Measurements from ENCODE around the gene AHNAK.
"Not testable (repeated sequence)": the region's sequence is repeated elsewhere in the genome, so short reads cannot be mapped to it uniquely, and the experiment has no call there.

Gene AHNAK

DNA sequence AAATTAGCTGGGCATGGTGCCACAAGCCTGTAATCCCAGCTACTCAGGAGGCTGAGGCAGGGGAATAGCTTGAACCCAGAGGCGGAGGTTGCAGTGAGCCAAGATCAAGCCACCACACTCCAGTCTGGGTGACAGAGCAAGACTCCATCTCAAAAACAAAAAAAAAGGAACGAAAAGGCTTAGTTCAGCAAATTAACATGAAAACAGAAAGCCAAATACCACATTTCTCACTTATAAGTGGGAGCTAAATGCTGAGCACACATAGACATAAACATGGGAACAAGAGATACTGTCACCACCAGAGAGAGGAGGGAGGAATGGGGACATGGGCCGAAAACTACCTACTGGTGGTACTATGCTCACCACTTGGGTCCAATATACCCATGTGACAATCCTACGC lies 89.1 kb downstream of the AHNAK start:
- DNase-seq: no peak

DNA sequence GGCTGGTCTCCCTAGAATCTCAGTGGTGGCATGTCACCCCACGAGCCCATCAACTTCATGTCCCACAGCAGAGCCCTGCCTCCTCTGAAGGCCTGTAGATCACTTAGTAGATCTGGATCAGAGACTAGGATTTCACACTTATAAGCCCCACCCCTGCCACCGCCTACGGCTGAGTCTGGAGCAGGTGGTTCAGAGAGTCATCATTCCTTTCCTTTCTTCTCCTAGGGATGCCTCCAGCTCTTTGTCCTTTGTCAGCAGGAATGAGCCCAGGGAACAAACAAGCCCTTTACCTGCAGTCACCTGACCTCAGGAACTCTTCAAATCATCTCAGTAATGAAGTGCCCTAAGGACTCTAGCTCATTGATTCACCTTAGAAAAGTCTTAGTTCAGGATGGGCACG lies 90.0 kb downstream of the AHNAK start:
- DNase-seq: no peak

DNA sequence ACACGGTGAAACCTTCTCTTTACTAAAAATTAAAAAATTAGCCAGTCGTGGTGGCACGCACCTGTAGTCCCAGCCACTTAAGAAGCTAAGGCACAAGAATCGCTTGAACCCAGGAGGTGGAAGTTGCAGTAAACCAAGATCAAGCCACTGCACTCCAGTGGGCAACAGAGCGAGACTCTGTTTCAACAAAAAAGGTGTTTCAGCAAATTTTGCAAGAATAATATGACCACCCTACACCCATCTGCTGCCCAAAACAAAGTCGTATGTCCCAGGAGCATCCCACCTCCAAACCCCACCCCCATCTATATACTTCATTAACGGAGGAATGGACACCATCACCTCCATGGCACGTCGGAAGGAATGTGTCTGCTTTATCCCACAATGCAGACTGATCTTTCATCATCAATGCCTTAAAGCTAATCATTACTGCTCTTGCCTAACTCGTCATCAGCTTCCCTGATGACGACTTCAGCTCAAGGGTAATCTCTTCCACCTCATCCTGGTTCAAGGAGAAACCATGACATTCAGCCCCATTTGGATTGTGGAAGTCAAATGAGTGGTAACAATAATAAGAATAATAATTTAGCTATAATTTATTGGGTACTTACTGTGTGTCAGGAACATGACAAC lies 93.7 kb downstream of the AHNAK start:
- no peak for DNase-seq

DNA sequence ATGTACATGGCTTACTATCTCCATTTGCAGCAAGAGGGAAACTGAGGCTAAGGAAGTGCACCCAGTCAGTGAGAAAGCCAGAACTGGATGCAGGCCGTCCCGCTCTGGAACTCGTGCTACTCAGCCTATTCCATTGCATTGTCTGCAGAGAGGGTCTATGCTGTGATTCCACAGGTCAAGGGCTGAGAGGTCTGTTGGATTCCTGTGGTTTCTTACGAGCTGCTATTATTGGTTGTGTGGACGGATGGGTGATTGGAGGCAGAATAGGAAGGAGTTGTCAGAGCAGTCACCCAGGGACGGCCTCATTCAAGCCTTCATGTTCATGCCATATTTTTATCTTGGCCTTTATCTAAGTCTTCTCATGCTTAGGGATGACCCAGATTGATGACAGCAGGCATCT lies 94.3 kb downstream of the AHNAK start:
- no peak for DNase-seq

- no peak for DNase-seq
Measured at GRCh38 chr11:62451241-62451621, 95.4 kb downstream of the AHNAK start.

DNA sequence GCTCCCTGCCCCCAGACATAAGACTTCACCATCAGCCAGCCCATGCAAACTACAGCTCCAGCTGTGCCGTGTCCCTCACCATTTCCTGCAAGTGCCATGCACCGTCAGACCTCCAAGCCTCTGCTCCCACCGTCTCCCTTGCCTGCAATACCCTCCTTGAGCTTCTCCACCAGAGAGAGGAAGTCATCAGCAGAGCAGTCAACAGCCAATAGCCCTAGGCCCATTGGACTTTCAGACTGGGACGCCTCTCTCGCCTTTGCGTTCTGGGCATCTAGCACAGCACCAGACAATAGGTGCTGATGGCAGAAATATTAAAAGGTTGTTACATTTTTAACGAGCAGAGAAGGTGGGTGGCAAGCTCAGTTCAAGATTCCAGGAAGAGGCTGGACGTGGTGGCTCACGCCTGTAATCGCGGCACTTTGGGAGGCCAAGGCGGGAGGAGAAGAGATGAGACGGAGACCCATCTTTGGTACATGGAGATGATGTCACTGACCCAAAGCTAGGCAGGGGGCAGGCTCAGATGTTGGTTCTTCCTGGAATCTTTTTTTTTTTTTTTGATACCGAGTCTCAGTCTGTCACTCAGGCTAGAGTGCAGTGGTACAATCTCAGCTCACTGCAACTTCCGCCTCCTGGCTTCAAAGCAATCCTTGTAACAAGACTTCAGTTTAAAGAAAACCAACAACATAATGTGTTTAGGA lies 95.9 kb downstream of the AHNAK start:
- no peak for DNase-seq

DNA sequence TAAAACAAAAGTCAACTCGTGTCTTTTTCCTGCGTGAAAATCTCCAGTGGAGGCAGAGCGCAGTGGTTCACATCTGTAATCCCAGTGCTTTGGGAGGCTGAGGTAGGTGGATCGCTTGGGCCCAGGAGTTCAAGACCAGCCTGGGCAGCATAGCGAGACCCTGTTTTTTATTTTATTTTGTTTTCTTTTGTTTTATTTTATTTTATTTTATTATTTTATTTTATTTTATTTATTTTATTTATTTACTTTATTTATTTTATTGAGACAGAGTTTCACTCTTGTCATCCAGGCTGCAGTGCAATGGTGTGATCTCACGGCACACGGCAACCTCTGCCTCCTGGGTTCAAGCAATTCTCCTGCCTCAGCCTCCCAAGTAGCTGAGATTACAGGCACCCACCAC lies 96.7 kb downstream of the AHNAK start:
- DNase-seq: not testable (repeated sequence)

DNA sequence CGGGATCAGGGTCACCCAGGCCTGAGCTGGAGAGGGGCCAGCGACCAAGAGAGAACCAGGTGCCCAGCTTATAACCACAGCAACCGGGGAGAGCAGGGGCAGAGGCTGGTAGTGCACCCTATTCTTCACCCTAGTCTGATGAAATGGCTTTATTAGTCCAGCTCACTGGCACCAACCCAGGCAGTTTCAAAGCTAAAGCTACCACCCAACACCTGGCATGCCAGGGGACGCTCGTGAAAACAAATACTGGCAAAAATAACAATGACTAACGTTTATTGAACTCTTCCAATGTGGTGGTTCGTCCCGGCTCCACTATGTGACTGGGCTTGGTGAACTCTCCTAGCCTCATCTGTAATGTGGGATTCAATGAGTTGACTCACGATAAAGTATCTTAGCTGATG lies 97.2 kb downstream of the AHNAK start:
- no peak for DNase-seq

GRCh38 chr11:62446091-62446490 lies 100.5 kb downstream of the AHNAK start:
- DNase-seq: no peak

DNA sequence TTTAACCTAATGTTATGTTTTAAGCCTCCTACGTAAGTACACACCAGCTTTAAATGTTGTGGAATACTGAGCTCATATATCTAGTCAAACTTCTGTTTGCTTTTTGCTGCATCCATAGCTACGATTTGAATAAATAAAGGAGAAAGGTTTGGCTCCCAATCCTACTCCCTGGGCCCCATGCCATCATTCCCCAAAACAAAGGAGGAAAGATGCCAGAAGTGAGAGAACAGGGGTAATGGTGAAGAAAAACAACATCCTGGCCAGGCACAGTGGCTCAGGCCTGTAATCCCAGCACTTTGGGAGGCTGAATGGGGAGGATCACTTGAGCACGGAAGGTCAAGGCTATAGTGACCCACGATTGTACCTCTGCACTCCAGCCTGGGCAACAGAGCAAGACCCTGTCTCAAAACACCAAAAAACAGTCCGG lies 101.3 kb downstream of the AHNAK start:
- DNase-seq: no peak

DNA sequence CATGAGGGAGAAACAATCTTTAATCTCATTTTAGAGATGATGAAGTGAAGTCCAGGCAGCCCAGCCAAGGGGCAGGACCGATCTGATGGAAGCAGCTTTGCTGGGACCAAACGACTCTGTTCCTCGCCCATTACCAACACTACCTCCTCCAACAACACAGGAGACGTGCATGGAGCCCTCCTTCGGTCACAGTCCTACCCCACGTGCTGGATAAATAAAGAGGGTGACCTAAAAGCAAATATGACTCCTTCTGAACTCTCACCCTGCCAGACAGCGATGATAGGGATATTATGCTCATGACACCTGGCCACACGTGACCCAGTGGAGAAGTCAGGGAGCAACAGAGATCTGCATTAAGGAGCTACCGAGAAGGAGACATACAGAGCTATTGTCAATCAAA lies 101.8 kb downstream of the AHNAK start:
- no peak for DNase-seq

DNA sequence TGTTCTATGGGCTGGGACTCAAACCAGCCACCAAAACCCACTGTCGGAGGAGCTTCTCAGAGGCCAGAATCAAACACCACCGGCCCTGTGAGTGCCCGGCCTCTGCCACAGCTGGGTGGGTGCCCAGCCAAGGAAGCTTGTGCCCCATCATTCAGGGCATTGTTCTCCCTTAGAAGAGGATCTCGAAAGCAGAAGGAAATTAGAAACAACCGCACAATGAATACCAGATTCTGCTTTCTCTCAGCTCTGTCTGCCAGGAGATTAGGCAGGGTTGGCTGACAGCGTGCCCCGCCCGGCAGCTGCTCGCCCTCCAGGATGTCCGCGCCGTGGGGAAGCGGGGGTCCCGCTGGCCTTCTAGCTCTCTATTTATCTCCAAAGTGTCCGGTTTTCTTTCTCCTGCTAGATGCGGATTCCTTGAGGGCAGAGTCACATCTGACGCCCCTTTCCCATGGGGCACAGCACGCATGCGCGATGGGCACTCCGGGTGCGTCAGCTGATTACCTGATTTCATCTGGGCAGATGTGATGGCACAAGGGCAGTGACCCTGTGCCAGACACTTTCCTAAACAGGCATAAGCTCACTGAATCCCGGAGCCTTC lies 102.3 kb downstream of the AHNAK start:
- no peak for DNase-seq

DNA sequence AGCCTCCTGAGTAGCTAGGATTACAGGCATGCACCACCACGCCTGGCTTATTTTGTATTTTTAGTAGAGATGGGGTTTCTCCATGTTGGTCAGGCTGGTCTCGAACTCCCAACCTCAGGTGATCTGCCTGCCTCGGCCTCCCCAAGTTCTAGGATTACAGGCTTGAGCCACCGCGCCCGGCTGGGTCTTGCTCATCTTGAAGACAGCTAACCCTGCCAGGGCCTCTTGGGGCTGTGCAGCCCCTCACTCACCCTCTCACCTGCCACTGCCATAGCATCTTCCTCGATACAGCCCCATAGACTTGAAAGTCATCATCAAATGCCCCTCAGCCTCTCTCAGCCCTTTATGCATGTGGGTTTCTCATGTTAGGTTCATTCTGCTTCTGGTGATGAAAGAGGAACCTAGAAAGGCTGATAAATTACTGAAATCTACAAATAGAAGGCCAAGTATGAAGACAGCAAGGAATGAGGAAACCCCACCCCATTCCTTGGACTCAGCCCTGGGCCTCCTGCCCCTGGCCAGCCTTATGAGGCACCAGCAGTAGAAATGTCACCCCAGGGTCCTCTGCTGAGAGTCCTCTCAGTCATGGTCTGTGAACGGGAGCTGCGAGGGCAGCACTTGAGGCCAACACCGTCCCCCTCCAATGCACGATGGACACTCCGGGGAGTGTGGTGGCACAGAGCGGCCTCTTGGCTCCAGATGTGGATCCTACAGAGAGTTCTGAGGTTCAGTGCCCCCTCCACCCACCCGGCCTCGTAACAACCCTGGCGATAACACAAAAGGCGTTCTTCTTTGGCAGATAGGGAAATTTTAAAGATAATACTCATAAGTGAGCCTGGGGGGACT lies 103.0 kb downstream of the AHNAK start:
- no peak for DNase-seq

DNA sequence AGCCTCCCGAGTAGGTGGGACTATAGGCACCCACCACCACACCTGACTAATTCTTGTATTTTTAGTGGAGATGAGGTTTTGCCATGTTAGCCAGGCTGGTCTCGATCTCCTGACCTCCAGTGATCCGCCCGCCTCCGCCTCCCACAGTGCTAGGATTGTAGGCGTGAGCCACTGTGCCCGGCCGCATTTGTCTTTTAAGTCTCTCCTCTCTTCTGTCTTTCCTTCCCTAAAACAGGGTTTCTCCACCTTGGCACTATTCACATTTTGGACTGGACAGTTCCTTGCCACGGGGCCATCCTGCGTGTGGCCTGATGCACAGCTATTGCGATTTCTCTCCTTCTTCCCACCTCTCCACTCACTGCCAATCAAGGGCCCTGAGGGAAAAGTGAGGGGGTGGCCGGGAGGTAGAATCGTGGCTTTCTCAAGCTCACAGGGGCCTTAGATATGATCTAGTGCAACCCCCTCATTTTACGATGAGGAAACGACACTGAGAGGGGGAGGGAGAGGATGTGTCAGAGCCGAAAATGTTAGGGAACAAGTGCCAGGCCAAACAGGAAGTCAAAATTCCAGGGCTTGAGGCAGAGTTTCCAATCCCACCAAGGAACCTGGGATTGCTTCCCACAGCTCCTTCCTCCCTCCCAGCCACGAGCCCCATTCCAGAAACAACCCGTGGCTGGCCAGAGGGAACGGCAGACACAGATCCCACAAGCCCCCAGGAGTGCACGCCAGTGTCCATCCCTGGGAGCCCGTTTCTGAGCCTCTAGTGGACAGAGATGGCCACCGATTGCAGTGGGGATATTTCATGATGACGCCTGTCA lies 106.6 kb downstream of the AHNAK start:
- DNase-seq: no peak

DNA sequence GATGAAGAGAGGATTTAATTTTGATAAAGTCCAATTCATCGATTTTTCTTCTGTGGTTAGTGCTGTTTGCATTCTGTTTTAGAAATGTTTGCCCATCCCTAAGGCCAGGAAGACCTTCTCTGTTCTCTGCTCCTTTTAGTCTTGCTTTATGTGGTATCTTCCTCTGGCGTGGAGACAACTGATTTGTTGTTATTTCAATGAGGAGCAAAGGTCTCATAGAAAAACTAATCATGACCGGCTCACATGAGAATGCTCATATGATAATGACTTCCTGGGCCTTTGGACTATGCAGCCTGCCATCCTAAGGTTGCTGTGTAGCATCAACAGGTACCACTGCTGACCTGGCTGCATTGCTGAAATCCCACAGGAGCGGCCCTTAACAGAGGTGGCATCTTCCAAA lies 108.0 kb downstream of the AHNAK start:
- no peak for DNase-seq

DNA sequence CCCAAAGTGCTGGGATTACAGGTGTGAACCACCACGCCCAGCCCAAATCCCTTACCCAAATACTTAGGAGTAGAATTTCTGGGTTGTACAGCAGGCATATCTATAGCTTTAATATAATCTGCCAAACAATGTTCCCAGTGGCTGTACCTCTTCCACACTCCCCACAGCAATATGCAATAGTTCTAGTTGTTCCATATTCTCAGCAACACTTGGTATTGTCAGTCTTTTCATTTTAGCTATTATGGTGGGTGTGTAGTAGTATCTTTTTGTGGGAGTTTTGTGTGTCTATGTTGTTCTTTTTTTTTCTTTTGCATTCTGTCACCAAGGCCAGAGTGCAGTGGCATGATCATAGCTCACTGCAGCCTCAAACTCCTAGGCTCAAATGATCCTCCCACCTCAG lies 109.0 kb downstream of the AHNAK start:
- DNase-seq: no peak

DNA sequence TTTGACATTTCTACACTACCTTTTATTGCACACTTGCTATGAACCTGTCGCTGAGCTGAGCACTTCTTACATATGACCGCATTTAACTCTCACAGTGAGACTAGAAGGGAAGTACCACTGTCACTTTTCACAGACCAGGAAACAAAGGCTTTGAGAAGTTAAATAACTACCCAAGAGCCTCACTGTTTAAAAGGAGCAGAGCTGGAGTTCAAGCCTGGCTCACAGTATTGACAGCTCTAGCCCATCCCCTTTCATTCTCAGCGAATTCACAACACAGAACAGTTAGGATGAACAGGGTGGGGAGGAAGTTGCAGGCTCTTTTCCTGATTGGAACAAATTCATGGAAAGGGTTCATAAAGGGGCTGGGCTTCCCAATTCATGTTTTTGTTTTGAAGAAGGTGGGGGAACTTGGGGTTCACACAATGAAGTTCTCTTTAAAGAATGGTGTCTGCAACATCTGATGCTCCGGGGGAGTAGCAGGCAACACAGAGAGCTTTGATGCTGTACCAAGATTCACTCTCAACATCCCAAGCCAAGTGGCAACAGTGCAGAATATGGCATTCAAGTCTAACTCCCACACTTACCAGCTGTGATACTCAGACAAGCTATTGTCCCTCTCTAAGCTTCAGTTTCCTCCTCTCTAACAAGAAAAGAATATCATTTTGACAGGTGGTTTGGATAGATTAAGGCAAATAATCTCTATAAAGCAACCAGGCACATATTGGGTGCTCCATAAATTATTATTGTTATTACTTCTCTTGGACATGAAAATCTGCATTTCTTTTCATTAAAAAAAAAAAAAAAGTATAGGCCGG lies 110.6 kb downstream of the AHNAK start:
- DNase-seq: no peak

GRCh38 chr11:62433904-62434276 lies 112.7 kb downstream of the AHNAK start:
- no peak for DNase-seq

- DNase-seq: no peak
Measured at GRCh38 chr11:62433141-62433903, 113.3 kb downstream of the AHNAK start.

DNA sequence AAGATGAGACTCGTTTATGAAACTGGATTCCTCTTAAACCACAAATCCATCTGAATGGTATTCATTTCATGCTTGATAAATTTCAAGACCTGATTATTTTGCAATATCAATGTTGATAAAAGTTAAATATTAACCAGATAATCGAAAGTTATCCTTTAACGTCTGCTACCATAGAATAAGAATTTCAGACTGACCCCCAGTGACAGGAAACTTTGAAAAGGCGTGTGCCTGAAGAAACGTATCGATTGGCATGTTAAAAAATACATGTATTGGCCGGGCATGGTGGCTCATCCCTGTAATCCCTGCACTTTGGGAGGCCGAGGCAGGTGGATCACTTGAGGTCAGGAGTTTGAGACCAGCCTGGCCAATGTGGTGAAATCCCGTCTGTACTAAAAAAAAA lies 113.9 kb downstream of the AHNAK start:
- no peak for DNase-seq

Data from NCI-H1417 treated with DMSO at 0.1 percent for 48 hours (cell line).